GM13977 (cell line): Measurements from ENCODE around the gene PMAIP1.

Source experiments
- DNase-seq: peaks from one replicate; pipeline ENCODE4 v3.0.0; 2012; ENCODE audit warnings: low spot score
- in situ Hi-C: fragments of 300-500 bp; cut with MboI; formaldehyde crosslinking; loops from one replicate; pipeline ENCODE4 v1.12.0; 2022; ENCODE audit warnings: low sequenced_read_pairs, low pct_unique_long_range_greater_than_20kb, mixed read lengths, inconsistent platforms; ENCODE audit not compliant: unreplicated experiment
- TF ChIP-seq, protein P1 (sequence below): IDR thresholded peaks from 2 replicates; pipeline ENCODE4 v1.5.1; 2012; ENCODE audit warnings: mild to moderate bottlenecking, control low read depth; ENCODE audit not compliant: insufficient read depth; ENCODE audit errors: extremely low read depth, missing control alignments

Gene PMAIP1

DNA sequence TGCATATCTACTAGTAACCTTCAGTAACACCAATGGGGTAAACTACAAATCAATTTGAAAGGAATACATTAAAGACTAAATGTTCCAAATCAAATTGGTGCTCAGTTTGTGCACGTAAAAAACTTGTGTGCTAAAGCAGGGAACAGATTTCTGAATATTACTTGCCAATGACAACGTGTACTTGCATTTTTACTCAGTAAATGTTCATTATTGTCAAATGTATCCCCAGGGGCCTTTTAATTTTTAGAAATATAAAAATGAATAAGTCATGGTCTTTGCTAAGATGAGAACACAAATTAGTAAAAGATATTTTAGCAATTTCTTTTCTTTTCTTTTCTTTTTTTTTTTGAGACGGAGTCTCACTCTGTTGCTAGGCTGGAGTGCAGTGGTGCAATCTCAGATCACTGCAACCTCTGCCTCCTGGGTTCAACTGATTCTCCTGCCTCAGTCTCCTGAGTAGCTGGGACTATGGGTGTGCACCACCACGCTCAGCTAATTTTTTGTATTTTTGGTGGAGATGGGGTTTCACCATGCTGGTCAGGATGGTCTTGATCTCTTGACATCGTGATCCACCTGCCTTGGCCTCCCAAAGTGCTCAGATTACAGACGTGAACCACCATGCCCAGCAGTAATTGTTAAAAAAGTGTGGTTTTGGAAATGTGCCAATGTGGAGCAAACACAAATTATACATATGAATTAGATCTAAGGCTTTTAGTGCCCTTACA lies 52.6 kb downstream of the PMAIP1 start:
- TF ChIP-seq, protein P1, sequence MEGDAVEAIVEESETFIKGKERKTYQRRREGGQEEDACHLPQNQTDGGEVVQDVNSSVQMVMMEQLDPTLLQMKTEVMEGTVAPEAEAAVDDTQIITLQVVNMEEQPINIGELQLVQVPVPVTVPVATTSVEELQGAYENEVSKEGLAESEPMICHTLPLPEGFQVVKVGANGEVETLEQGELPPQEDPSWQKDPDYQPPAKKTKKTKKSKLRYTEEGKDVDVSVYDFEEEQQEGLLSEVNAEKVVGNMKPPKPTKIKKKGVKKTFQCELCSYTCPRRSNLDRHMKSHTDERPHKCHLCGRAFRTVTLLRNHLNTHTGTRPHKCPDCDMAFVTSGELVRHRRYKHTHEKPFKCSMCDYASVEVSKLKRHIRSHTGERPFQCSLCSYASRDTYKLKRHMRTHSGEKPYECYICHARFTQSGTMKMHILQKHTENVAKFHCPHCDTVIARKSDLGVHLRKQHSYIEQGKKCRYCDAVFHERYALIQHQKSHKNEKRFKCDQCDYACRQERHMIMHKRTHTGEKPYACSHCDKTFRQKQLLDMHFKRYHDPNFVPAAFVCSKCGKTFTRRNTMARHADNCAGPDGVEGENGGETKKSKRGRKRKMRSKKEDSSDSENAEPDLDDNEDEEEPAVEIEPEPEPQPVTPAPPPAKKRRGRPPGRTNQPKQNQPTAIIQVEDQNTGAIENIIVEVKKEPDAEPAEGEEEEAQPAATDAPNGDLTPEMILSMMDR, result no peak
- DNase-seq, result no peak
- in situ Hi-C loops, result no loop called here
